Ureter (tissue), 1 donor: Measurements from ENCODE around the gene PDE2A. TPM values are rescaled to one million over a fixed set of nuclear protein-coding genes. Genes with fewer than 3 reads are reported as not detected.

Experiments used
- DNase-seq: peaks from one replicate; pipeline ENCODE4 v3.0.0-alpha.2; 2020; ENCODE audit warnings: low spot score
- total RNA-seq: library from RNA; stranded (reverse); gene quantifications from one replicate; pipeline ENCODE4 v1.2.4, GENCODE V29; 2023
- donor health status: DM: yes; HTN: yes; CAD: no.

Gene PDE2A
- total RNA-seq, 1 donor from 2014 or later, result 49.6 TPM

- no peak for DNase-seq
These were observed 15.1 kb downstream of the PDE2A start for GRCh38 chr11:72658989-72659640.

DNA sequence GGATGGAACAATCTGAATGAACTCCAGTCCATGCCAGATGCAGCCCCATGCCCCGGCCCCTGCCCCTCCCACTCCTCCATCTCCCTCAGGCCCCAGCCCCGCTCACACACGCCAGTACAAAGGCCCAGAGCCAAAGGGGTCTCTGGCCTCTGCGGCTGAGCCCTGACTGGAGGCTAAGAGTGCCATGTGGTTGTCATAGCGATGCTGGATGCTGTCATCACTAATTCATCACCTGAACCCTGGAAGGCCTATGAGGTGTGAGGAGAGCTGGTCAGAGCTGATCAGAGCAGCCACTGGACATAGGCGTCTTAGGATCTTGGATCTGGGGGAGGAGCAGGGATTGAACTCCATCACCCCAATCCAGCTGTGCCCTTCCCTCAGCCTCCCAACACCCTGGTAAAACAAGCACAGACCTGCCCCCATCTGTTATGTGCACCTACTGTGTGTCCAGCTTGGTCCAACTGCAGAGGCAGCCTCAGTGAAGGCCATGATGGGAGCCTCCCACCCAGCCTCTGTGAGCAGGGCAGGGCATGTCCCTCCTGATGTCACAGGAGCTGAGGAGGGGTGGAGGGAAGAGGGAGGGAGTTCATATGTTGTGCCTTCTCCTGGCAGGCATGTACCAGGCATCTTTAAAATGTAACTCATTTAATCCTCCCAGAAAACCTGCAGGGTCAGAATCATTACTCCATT is 16.7 kb downstream of the PDE2A start:
- DNase-seq, result no peak

GRCh38 chr11:72655896-72656464 is 18.2 kb downstream of the PDE2A start:
- no peak for DNase-seq

DNA sequence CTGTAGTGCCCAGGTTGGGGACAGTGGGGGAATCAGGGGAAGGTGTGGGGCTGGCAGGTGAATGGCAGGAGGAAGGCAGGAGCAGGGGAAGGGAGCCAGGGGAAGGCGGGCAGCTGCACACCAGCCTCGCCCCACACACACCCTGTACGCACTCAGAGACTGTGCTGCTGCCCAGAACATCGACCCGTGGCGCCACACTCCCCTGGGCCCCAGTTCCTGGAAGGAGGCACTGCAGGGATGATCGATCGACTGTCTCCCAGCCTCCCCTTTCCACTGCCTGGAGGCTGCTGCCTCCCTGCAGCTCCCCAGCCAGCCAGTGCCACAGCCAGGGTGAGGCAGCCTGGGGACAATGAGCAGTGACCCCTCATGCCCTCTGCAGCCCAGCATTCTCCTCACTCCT is 19.2 kb downstream of the PDE2A start:
- DNase-seq, result no peak

DNA sequence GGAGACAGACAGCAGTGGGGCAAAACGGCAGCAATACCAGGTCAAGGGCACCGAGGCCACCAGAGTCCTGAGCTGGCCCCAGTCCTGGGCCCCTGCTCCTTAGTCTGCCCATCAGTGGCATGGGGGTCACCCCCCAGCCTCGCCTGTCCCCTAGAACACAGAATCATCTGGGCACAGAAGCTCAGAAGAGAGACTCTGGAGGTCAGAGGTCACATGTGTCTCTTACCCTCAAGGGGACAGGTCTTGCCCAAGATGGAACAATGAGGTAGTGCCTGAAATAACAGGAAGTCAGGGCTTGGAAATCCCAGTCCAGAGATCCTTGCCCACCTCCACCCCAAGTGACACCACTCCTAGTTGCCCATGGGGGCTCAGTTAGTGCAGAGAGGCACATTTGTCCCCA is 20.6 kb downstream of the PDE2A start:
- no peak for DNase-seq

DNA sequence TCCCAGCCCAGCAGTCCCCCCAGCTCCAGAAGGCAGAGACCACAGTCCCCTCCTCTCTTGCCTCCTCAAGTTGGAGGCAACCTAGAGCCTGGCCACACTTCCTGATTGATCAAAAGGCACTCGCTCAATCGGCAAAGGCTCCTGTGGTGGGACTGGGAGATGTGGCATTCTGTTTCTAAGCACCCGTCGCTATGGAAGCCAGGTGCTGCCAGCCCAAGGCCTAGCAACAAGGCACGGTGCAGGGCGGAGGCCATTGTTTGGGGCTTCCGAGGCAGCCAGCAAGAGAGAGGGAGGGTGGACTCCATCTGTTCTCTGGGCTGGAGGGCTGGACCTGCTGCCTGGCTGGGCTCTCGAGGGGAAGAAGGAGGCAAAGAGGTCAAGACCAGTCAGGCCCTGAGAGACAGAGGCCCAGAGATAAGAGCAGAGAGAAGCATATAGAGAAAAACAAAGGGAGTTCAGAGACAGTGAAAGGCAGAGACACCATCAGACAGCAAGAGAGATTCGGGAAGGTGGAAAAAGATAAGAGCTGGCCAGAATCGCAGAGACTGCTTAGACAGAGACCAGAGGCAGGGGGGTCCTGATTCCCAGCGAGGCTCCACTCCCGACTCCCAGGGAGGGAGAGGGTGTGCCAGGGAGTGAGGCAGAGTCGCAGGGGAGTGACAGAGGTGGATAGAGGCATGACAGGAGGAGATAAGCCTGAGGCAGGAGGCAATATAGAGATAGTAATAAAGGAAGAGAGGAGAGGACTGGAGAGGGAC is 21.2 kb downstream of the PDE2A start:
- DNase-seq, result no peak

DNA sequence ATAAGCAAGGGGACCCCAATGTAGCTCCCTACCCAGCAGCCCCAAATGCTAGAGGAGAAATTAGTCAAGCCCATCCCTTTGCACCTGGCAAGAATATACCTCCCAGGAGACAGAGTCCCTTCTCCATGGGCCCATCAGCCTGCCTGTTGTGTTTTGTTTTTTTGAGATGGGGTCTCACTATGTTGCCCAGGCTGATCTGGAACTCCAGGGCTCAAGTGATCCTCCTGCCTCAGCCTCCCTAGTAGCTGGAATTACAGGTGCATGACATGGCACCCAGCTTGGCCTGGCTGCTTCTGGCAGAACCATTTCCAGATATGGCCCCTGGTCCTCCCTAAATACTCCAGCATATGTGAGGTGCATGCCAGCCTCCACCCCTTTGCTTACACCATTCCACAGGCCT is 22.1 kb downstream of the PDE2A start:
- DNase-seq, result no peak

DNA sequence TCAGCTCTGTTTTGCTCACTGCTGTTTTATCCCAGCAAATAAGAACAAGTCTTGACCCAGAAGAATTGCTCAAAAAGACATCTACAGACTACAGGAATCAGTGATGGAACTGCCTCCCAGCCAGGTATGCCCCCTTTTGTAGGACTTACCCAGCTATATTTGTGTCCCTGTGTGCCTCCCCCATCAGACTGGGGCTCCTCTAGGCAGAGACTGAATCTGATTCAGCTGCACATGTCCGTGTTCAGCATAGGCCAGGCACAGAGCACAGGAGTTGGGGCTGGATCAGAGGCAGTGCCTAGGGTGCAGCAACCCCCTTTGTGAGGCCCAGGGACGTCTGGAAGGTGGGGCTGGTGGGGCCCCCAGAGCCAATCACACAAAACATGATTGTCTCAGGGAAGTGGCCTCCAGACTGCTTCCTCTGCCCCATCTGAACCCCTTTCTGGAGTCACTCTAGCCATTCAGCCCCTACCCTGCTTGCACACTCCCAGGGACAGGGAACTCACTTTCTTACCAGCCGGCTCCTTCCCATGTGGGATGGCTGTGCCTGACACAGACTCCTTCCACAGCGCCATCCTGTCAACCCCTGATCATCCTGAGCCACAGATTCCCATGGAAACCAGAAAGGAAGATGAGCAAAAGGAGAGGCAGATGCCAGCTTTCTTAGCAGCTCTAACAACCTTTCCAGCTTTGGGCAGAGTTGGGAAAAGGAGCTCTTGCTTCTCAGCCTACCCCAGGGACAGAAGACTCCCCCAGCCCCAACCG is 24.8 kb downstream of the PDE2A start:
- DNase-seq, result no peak

GRCh38 chr11:72648384-72649136 is 25.7 kb downstream of the PDE2A start:
- no peak for DNase-seq

DNA sequence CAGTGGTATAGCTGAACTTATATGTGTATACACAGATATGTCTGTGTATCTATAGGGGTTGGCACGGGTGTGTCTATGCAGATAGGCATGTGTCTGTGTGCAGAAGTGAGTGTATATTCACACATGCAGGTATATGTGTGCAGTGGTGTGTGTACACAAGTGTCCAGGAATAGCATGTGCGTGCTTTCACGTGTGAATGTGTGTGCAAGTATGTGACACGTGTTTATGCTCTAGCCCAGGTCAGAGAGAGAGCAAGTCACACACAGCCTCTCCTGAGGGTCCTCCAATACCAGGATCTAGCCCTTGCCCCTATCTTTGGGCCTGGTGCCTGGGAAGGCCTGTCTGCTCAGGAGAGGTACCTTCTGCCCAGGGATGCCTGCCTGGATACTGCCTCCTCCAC is 26.3 kb downstream of the PDE2A start:
- no peak for DNase-seq

- no peak for DNase-seq
These were observed 27.8 kb downstream of the PDE2A start for GRCh38 chr11:72646472-72646871.

- DNase-seq, result no peak
These were observed 28.2 kb downstream of the PDE2A start for GRCh38 chr11:72646024-72646423.

GRCh38 chr11:72643547-72643946 is 30.7 kb downstream of the PDE2A start:
- DNase-seq, result no peak

DNA sequence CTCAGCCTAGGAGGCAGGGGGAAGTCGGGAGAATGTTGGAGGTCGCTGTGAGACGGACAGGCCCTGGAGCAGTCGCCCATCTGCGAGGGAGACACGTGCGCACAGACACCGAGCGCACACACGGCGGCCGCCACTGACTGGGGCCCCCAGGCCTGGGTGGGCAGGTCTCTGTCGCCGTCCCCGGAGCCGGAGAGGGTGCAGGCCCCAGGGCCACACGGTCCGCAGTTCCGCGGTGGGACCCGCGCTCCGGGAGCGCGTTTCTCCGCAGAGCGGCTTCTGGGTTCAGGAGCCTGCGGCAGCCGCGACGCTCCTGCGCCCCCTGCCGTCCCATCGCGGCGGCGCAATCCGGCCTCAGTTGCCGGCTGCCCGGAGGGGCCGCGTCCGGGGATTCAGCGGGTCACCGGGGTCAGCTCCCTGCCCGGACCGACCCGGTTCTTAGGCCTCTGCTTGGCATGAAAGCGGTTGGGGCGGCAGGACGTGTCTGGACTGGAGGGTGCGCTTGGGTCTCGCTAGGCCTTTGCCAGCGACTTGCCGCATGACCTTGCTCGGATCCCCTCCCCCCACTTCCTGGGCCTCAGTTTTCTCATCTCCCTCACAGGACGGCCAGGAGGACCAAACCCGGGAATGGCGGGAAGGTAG is 31.2 kb downstream of the PDE2A start:
- no peak for DNase-seq

DNA sequence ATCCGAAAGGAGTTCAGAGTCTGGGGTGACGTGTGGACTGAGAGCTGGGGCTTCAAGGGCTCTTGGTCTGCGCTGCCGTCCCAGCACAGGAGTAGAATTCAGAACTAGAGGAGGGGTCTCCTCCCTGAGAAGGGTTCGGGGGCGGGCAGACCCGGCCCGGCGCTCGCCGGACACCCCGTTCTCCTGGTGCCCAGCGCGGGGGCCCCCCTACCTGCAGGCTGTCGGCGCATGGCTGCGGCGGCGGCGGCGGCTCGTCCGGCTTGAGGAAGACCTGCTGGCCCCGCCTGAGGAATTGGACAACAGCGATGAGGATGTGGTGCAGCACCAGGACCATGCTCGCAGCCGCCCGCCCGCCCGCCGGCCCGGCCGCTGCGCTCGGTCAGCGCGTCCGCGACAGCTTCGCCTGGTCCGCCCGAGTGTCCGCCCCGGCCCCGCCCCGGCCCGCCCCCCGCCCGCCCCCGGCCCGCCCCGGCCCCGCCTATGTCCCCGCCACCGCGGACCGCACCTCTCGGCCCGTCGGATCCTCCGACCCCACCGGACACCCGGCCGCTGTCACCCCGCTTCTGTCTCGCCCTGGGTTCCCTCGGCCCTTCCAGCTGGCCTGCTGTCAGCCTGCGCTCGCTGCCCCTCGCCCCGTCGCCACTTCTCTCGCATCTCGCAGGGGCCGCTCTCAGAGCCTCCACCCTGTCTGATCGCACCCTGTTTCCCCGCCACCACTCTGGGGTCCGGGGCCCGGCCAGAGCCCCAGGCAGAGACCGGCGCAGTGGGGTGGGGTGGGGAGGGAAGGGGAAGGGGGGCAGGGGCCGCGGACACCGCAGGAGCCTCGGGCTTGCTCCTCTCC is 32.0 kb downstream of the PDE2A start:
- DNase-seq, result peak; percentile 61

GRCh38 chr11:72641522-72642042 is 32.6 kb downstream of the PDE2A start:
- no peak for DNase-seq

GRCh38 chr11:72639502-72640375 is 34.5 kb downstream of the PDE2A start:
- DNase-seq, result no peak

DNA sequence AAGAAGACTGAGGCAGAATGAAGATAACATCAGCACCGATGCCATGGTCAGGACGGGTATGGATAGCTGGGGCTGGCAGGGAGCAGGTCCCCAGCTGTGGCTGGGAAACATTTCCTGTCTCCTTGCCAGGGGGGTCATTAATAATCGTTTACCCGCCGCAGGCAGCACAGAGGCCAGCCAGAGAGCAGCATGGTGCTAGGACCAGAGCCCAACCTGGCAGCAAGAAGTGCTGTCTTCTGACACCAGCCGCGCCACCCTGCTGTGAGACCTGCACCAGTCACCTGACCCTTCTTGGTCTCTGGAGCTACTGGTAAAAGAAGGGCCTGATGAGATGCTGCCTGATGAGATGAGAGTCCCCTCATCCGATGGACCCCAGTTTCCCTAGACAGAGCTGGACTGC is 36.3 kb downstream of the PDE2A start:
- DNase-seq, result no peak
